Stimulated activated CD4-positive, alpha-beta T cell treated with anti-CD3 and anti-CD28 coated beads, Interleukin-2, amount 100 ng/mL, for 48 hours (primary cell): Measurements from ENCODE around the gene PLEKHG3.

Source experiments
- DNase-seq, 2 donors: peaks; one replicate each; pipeline ENCODE4 v3.0.0-alpha.2; 2020

Gene PLEKHG3

DNA sequence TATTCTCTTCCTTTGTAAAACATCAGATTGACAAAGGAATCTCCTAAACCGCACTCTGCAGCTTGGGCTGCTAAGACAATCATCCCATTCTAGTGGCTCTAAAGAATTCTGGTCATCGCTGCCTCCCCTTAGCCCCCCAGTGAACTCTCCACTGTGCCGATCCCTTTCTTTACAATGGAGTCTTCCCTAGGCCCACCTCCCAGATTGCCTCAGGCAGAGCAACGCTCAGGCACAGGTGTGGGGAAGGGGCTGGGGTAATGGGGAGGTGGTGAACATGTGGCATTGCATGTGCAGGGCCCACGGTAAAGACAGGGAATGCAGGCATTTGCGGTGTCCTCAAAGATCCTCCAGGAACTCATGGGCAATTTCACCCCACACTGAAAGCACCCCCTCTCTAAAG, 86.3 kb downstream of the PLEKHG3 start:
- DNase-seq = no peak

DNA sequence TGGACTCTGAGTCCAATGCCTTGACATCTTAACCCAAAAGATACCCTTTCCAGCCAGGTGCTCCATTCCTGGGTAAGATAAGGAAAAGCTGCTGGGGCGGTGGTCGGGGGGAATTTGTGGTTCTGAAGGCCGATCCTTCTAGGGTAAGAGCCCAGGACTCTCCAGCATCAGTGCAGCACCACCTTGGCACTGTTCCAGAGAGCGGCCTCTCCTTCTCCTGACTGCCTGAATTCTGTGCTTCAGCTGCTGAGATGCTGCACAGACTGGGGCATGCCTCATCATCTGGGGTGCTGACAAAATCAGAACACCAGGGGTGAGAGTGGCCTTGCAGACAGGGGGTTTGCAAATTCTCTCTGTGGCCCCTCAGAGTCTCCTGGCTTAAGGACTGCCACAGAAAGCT, 88.0 kb downstream of the PLEKHG3 start:
- no peak for DNase-seq

DNA sequence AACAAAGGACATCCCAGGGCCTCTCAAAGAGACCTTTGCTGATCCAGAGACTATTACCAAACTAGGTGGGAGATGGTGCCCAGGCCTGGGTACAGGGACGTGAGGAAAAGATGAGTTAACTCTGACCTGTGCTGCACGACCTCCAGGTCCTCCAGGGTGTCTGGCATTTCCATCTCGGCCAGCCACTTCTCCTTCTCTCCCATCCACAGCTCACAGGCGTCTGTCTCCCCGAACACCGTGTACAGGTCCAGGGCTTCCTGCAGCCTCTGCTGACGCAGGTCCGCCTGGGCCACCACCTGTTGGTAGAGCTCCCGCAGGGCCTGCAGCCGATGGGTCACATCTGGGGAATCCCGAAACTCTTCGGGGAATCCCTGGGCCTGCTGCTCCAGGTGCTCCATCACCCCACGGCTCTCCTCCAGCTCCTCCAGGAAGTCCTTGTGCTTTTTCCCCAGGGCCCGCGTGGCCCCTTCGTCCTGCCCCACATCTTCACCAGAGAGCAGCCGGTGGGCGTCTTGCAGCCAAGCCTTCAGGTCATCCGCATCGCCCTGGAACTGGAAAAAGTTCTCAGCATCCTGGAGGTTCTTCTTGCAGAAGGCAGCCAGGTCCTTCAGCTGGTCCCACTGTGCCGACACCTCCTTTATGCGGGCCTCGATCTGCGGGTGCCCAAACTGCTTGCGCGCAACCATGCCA, 88.8 kb downstream of the PLEKHG3 start:
- no peak for DNase-seq

- no peak for DNase-seq
Observed at GRCh38 chr14:64795211-64795610, 91.0 kb downstream of the PLEKHG3 start.

GRCh38 chr14:64795921-64796320, 91.7 kb downstream of the PLEKHG3 start:
- no peak for DNase-seq

DNA sequence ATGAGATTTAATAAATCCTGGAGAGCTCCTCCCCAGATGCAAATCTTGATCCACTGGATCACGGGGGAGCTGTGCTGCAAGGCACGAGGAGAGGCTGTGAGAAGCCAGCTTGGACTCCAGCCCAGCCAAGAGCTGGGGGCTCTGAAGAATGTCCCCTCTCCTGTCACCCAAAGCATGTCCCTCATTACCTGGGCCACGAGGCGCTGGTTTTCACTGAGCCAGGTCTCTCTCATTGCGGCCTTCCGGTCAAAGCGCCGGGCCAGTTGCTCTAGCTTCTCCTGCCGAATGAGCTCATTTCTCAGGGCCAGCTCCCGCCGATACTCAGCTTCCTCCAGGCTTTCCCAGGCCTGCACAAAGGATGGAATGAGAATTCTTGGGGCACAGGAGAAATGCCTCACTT, 92.1 kb downstream of the PLEKHG3 start:
- DNase-seq = no peak

DNA sequence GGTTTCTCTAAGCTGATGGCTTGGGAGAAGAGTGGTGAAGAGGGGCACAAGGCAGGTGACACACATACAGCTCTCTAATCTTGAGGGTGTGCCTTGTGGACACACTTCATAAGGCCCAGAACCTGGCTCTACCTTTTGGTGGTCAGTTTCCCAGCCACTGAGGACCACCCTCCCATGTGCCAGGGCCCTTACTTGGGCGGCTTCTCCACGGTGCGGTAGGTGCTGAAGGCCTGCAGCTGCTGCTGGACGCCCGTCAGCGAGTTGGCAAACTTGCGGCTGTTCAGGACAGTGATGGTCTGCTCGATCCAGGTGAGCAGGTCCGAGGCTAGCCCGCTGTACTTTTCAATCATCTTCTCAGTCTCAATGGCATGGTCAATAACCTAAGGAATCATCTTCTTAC, 95.3 kb downstream of the PLEKHG3 start:
- DNase-seq = no peak
